ENCODE measurements around the gene MYMK.

Gene MYMK

GRCh38 chr9:133485531-133486260 lies 39.1 kb downstream of the MYMK start:
- DNase-seq (ENCODE audit: low read depth, low spot score) = no peak

DNA sequence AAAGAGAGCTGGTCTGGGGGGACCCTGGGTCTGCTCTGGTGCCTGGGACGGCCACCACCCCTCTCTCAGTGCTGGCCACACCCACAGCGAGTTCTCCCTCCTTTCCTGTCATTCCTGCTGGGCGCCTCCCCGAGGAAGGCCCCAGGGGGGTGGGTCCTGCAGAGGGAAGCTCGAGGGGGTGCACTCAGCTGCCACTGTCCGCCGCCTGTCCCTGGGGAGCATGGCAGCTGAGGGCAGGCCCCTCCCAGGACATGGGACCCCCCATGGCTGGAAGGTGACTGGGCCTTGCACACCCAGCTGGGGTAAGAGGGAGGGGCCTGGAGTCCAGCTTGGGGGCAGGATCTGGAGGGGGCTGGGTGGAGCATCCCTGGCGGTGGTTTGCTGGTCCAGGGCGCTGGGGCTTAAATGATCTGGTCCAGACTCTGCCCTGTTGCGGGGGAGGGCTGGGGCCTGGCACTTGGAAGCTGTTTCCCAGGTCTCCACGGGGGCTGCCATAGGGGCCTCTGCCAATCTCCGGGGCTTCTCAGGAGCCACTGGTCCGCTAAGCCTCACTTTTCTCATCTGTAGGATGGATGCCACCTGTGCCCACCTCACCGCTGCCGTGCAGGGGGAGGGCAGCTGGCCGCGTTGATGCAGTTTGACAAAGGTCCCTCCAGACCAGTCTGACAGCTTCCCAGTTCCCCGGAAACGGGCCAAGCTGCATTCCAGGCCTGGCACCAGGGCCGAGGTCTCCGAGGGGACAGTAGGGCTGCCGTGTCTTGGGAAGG lies 39.9 kb downstream of the MYMK start:
- DNase-seq (ENCODE audit: low read depth, low spot score) = no peak

DNA sequence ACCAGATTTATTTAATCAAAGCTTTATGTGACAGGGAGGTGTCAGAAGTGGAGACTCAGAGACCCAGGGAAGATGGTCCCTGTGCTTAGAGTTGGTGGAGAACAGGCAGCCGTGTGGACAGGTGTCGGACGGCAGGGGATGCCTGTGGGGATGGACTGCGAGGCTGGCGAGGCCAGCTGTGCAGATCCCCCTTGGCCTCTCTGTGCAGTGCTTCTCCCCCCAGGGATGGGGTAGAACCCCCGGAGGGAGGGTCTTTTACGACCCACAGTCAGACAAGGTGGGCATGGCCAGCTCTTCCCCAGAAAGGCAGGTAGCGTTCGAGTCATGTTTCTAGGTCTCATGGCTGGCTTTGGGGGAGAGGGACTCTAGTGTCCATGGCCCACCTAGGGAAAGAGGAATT lies 41.1 kb downstream of the MYMK start:
- DNase-seq (ENCODE audit: low read depth, low spot score) = no peak

GRCh38 chr9:133478851-133479711 lies 45.7 kb downstream of the MYMK start, which contains the start of gene SLC2A6:
TSS of gene SLC2A6 (minus strand) at chr9:133479099. CDS start at chr9:133479059, 40 bp downstream.
- no peak for DNase-seq (ENCODE audit: low read depth, low spot score)

DNA sequence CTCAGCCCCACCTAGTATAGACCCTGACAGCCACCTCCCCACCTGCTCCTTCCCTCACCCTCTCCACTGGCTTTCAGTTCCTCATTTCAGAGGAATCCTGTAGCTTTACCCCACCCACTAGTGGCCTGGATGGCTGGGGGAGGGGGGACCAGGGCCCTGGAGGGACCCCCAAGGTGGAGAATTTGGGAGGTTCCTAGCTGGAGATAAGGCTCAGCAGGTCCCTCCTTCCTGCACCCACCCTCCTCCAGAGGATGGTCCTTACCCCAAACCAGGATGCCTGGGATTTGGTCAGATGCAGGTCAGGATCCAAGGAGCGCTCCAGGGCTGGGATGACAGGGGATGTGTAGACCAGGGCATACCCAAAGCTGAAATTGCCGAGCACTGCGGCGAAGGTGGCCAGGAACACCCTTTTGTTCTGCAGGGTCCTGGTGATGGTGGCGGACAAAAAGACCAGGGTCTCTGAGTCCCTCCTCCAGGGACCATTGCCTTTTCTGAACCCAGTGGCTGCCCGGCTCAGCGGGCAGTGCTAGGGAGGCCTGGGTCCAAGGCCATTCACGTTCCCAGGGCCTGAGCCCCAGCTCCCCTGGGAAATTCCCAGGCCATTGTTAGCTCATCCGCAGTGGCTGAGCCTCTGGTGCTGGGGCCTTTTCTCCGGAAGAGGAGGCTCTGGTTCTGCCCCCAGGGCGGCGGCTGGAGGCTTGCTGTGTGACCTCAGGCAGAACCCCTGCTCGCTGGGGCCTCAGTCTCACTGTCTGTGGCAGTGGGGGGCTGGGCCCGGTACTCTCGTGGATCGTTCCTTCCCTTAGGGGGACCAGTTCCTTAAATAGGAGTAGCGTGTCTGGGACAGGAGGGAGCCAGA lies 46.5 kb downstream of the MYMK start:
- DNase-seq (ENCODE audit: low read depth, low spot score) = no peak

- no peak for DNase-seq (ENCODE audit: low read depth, low spot score)
These were observed 47.3 kb downstream of the MYMK start for GRCh38 chr9:133477461-133477860.

DNA sequence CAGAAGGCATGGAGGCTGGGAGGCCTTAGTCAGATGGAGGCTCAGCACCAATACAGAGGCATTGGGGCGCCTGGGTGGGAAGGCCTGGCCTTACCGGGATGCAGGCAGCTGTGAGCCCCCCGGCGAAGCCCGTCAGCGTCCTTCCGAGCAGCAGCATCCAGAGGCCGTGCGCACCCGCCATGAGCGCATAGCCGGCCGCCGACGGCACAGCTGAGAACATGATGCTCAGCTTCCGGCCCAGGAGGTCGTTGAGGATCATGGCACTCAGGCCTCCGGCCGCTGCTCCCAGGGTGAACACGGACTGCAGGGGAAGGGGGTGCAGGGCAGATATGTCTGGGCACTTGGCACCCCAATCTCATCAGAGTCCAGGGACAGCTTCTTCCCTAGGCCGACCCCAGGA lies 47.8 kb downstream of the MYMK start:
- DNase-seq (ENCODE audit: low read depth, low spot score) = no peak

DNA sequence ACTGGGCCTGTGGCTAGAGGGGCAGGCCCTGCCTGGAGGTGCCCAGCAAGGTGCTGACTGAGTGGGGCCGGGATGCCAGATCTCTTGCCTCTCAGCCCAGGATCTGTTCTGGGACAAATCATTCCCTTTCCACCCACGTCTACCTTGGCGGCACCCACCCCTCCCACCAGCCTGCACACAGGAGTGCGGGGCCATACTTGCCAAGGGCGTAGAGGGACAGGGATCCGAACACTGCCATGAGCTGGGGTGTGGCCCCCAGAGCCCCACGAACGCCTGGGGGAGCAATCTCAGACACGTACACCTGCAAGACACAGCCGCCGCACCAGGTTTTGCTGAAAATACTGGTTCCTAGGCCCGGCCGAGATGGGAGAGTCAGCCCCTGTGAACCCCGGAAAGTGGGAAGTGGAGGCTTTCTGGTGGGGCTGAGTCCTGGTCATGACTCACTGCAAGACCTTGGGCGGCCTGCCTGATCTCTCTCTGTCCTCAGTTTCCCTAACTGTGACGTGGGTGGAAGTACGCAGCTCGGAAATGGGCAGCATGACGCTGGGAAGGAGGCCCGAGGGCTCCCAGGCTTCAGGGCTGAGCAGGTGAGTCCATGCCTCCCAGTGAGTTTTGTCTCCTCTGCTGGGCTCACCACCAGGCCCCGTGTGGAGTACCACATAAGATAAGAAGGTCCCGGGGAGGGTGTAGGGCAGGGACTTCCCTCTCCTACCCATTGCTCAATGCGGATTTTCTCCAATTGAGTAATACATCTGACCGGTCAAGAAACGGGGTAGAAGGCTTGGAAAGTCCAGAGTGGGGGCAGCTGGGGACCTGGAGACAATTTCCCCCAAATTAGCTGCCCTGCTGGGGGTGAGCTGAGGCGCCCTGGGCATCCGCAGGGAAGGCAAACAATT lies 48.5 kb downstream of the MYMK start:
- DNase-seq (ENCODE audit: low read depth, low spot score) = no peak

DNA sequence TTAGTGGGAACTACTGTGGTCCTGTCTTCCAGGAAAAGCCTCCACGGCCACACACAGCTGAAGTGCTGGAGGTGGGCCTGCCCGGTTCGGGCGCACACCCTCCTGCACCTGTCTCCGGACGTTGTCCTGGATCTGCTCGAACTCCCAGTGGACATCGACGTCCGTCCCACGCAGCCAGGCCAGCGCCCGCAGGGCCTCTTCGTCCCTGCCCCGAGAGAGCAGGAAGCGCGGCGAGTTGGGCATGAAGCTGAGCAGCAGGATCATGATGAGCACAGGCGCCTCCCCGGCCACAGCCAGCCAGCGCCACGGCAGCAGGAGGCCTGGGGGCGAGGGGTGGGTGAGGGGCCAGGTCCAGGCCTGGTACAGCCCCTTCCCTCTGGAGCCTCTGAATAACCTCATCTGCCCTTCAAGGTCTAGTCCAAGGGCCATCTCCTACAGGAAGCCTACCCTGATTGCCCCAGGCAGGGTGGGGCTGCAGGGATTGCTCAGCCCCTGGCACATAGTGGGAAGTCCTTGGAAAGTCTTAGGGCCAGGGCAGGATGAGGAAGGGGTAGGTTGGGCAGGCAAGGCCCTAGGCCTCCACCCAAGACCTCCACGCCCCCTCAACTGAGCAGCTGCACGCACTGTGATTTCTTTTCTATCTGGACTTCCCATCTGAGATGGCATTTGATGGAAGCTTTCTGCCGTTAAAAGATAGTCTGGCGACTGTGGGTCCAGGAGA lies 49.3 kb downstream of the MYMK start:
- no peak for DNase-seq (ENCODE audit: low read depth, low spot score)

DNA sequence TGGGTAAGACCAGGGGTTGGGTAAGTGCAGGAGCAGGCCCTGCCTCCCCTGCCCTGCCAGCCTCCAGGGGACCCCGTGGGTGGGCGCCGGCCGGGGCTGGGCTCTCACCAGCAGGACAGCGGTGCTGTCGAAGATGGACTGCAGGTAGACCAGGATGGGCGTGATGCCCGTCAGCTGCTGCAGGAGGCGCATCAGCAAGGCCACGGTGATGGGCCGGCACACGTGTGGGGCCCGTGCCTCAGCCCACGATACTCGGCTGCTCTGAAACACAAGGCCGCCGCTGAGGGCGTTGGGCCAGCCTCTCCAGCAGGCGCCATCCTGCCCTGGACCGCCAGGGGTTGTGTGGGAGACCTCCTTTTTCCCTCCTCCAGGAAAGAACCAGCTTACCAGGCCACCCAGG lies 49.9 kb downstream of the MYMK start:
- no peak for DNase-seq (ENCODE audit: low read depth, low spot score)

GRCh38 chr9:133474215-133474614 lies 50.5 kb downstream of the MYMK start:
- DNase-seq (ENCODE audit: low read depth, low spot score) = no peak

DNA sequence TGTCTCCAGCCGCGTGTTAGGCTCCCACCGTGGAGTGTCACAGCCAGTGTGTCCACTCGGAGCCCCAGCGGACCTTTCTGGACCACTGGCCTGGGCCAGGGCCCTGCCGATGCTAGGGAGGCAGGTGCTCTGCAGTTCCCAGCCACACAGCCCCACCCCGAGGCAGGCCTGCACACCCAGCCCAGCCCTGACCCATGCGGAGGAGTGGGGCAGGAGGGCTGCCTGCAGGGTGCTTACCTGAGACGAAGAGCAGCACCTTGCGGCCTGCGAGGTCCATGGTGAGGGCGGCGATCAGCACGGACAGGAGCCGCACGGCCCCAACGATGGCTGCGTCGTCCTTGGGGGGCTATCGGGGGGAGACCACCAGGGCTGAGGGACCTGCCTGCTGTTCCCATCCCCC lies 51.0 kb downstream of the MYMK start:
- DNase-seq (ENCODE audit: low read depth, low spot score) = no peak

GRCh38 chr9:133472753-133473378 lies 51.9 kb downstream of the MYMK start:
- DNase-seq (ENCODE audit: low read depth, low spot score) = no peak

GRCh38 chr9:133472277-133472645 lies 52.5 kb downstream of the MYMK start:
- no peak for DNase-seq (ENCODE audit: low read depth, low spot score)

- no peak for DNase-seq (ENCODE audit: low read depth, low spot score)
These were observed 53.0 kb downstream of the MYMK start for GRCh38 chr9:133471551-133472276.

GRCh38 chr9:133470988-133471387 lies 53.8 kb downstream of the MYMK start:
- no peak for DNase-seq (ENCODE audit: low read depth, low spot score)

DNA sequence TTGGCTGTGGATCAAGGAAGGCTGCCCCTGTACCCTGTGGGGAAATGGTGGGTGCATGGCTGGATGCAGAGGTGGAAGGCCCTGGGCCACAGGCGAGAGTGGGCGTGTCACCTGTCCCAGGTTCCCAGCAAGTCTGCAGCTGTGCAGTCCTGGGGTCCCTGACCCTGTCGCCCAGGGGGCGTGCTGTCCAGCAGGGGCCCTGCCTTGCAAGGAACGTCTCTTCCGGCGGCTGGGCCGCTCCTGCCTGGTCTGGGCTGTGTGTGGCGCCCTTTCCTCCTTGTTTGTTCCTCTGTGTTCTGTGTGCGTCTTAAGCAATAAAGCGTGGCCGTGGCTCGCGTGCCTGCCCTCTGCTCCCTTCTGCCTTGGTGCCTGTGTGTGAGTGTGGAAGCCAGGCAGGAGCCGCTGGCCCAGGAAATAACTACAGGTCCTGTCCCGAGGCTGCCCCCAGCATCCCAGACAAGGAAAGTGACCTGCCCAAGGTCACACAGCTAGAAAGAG lies 54.3 kb downstream of the MYMK start:
- DNase-seq (ENCODE audit: low read depth, low spot score) = no peak

DNA sequence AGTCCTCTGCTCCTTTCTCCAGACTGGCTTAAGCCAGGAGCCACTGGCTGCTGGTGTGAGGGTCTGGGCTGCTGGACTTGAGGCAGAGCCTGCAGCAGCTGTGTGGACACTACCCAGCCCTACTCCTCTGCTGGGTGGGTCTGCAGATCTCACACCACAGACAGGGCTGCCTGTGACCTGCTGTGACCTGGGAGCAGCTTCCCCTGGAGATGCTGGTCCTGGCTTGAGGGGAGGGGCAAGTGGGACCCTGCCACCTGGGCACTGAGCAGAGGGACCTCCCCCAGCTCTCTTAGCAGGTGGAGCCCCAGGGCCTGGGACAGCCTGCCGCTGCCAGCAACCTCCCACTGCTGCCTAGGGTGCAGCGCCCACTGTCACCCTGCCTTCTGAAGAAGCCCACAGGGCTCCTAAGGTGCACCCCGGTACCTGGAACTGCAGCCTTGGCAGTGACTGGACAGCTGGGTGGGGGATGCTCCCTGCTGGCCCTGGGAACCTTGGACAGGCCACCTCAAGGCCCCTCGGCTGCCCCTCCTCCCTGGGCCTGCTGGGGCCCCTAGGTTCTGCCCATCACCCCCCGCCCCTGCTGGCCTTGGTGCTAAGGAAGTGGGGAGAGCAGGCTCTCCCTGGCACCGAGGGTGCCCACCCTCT lies 55.9 kb downstream of the MYMK start:
- DNase-seq (ENCODE audit: low read depth, low spot score) = no peak
